Mesothelial cell of epicardium (in vitro differentiated cells): ENCODE results near the gene FBXL15. TPM values are rescaled to one million over a fixed set of nuclear protein-coding genes. Genes with fewer than 3 reads are reported as not detected.
A peak's percentile ranks its signal among the peaks of the same experiment; 100 is the strongest.

Experiments
- DNase-seq, 2 experiments: peaks; one replicate each; pipeline ENCODE4 v3.0.0; 2021; ENCODE audit warnings: low spot score in 2 of 2; ENCODE audit not compliant: unreplicated experiment in 2 of 2
- H3K27ac Mint-ChIP-seq: 2 replicates; pipeline ENCODE4 v1.8.0; 2021; ENCODE audit warnings: mixed read lengths
- H3K27me3 Mint-ChIP-seq: 2 replicates; pipeline ENCODE4 v1.8.0; 2021; ENCODE audit warnings: low read depth, mixed read lengths
- H3K36me3 Mint-ChIP-seq: 2 replicates; pipeline ENCODE4 v1.8.0; 2021; ENCODE audit warnings: mixed read lengths
- H3K4me1 Mint-ChIP-seq: 2 replicates; pipeline ENCODE4 v1.8.0; 2021; ENCODE audit warnings: mixed read lengths
- H3K4me3 Mint-ChIP-seq: 2 replicates; pipeline ENCODE4 v1.8.0; 2021; ENCODE audit warnings: mild to moderate bottlenecking, moderate library complexity, mixed read lengths
- H3K9me3 Mint-ChIP-seq: 2 replicates; pipeline ENCODE4 v1.8.0; 2021; ENCODE audit warnings: mixed read lengths
- total RNA-seq: library from RNA; stranded (reverse); gene quantifications from 3 replicates; pipeline ENCODE4 v1.2.1, GENCODE V29; 2021
- TF ChIP-seq, protein P1 (sequence below): fragments of 200-600 bp; sonication (generic); IDR thresholded peaks from one replicate; pipeline ENCODE4 v1.5.0; 2021; ENCODE audit warnings: antibody characterized with exemption; ENCODE audit not compliant: unreplicated experiment

The FBXL15 gene
- total RNA-seq, 1 donor from 2014 or later: 11.7 TPM

DNA sequence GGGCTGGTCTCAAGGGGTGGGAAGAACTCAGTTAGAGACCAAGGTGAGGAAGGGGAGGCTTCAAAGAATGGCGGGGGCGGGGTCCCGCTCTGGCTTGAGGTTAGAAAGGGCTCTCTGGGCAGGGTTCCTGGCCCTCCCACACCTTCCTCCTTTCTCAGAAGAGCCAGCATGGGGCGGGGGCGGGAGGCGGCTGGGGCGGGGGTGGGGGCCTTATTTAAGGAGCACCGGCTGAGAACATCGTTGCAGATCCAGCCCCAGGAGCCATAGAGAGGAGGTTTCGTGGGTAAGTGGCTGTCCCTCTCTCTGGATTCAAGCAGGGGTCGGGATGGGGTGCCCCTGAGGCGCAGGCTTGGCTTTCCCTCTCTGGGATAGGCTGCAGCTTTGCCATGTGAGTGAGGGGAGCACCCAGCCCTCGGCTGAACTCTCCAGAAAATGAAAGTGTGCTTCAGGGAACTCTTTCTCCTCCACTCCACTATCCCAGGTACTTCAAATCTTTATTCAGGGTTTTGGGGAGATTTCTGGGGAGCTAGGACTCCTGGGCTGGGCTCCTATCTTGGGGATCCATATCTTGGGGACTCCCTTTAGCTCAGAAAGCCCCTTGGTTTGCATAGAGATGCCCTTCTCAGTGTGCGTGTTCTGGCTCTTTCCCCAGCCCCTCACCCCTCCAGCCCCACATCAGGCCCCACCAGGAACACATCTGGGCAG is 15.0 kb downstream of the FBXL15 start:
- Mint-ChIP-seq H3K4me1 (peaks cover 18% of the 10 kb centered on the region), H3K36me3 (no peaks in the 10 kb centered on the region), H3K9me3 (no peaks in the 10 kb centered on the region), H3K27ac (peak overlapping the region; percentile 50), H3K27me3 (peaks cover 7% of the 10 kb centered on the region), H3K4me3 (peak overlapping the region; percentile 46)
- peak in 1 of 2 experiments; percentile 43 for DNase-seq
- TF ChIP-seq, protein P1, sequence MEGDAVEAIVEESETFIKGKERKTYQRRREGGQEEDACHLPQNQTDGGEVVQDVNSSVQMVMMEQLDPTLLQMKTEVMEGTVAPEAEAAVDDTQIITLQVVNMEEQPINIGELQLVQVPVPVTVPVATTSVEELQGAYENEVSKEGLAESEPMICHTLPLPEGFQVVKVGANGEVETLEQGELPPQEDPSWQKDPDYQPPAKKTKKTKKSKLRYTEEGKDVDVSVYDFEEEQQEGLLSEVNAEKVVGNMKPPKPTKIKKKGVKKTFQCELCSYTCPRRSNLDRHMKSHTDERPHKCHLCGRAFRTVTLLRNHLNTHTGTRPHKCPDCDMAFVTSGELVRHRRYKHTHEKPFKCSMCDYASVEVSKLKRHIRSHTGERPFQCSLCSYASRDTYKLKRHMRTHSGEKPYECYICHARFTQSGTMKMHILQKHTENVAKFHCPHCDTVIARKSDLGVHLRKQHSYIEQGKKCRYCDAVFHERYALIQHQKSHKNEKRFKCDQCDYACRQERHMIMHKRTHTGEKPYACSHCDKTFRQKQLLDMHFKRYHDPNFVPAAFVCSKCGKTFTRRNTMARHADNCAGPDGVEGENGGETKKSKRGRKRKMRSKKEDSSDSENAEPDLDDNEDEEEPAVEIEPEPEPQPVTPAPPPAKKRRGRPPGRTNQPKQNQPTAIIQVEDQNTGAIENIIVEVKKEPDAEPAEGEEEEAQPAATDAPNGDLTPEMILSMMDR: no peak

DNA sequence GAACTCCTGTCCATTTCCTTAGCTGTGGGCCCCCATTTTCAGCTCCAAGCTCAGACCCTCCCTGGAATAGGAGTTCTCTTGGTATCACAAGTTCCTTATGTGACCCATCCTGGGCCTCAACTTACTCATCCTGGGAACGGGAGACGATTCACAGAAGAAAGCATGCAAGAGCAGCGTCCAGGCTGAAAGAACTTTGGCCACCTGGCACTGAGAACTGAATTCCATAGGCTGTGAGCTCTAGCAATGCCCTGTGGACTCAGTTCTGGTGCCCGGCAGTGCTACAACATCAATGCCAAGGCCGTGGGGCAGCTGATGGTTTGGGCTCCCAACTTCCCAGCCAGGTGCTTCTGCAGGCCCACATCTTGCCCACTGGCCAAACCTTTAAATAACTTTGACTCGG is 15.7 kb downstream of the FBXL15 start:
- H3K36me3 Mint-ChIP-seq: no peaks in the 10 kb centered on the region
- H3K27me3 Mint-ChIP-seq: peaks cover 7% of the 10 kb centered on the region
- no peaks in the 10 kb centered on the region for H3K9me3 Mint-ChIP-seq
- no peak for DNase-seq
- TF ChIP-seq, protein P1: no peak
- peaks cover 18% of the 10 kb centered on the region for H3K4me1 Mint-ChIP-seq
- peak overlapping the region; percentile 22 for H3K4me3 Mint-ChIP-seq
- no peak overlapping the region for H3K27ac Mint-ChIP-seq

DNA sequence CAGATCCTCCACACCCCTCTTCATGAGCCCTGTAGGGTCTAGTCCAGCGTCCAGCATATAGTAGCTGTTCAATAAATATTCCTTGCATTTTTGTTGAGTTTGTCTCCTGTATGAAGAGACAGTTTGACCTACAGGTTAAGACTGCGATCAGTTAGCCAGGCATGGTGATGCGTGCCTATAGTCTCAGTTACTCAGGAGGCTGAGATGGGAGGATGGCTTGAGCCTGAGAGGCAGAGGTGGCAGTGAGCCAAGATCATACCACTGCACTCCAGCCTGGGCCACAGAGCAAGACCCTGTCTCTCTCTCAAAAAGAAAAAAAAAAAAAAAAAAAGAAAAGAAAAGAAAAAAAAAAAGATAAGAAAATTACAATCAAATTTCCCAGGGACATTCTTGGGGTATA is 16.9 kb downstream of the FBXL15 start:
- no peak for DNase-seq
- Mint-ChIP-seq H3K27ac (no peak overlapping the region), H3K4me3 (no peak overlapping the region), H3K36me3 (no peaks in the 10 kb centered on the region), H3K9me3 (no peaks in the 10 kb centered on the region), H3K4me1 (peaks cover 14% of the 10 kb centered on the region), H3K27me3 (peaks cover 9% of the 10 kb centered on the region)
- TF ChIP-seq, protein P1: no peak

GRCh38 chr10:102438374-102438773 is 17.7 kb downstream of the FBXL15 start:
- Mint-ChIP-seq H3K4me1 (peaks cover 14% of the 10 kb centered on the region), H3K9me3 (no peaks in the 10 kb centered on the region), H3K36me3 (no peaks in the 10 kb centered on the region), H3K27ac (no peak overlapping the region), H3K27me3 (peaks cover 9% of the 10 kb centered on the region), H3K4me3 (no peak overlapping the region)
- TF ChIP-seq, protein P1: no peak
- no peak for DNase-seq

DNA sequence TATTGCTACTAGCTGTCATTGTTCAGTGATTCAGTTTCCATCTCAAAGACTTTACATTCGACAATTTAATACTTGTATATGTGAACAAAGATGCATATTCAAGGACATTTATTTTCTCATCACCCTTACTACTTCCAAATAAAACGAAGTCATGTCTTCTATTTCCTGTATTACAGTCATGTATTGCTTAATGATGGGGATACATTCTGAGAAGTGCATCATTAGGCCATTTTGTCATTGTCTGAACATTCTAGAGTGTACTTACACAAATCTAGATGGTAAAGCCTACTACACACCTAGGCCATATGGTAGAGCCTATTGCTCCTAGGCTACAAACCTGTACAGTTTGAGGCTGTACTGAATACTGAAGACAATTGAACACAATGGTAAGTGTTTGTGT is 24.2 kb downstream of the FBXL15 start:
- no peak for DNase-seq
- H3K4me1 Mint-ChIP-seq: peaks cover 6% of the 10 kb centered on the region
- H3K9me3 Mint-ChIP-seq: no peaks in the 10 kb centered on the region
- no peaks in the 10 kb centered on the region for H3K36me3 Mint-ChIP-seq
- H3K27ac Mint-ChIP-seq: no peak overlapping the region
- no peak overlapping the region for H3K4me3 Mint-ChIP-seq
- TF ChIP-seq, protein P1: no peak
- peaks cover 2% of the 10 kb centered on the region for H3K27me3 Mint-ChIP-seq
